H9 (cell line): ENCODE measurements around the gene PVALB. TPM values are rescaled to one million over a fixed set of nuclear protein-coding genes. Genes with fewer than 3 reads are reported as not detected.

ENCODE experiments used
- DNase-seq: peaks from one replicate; pipeline ENCODE4 v3.0.0-alpha.2; 2017
- H2AFZ ChIP-seq: one replicate; pipeline ENCODE4 v1.6.1; 2013; ENCODE audit warnings: mild to moderate bottlenecking, low read length, control low read depth, moderate library complexity
- H2AK5ac ChIP-seq: 2 replicates; pipeline ENCODE4 v1.6.1; 2013; ENCODE audit warnings: low read length, control low read depth, mixed read lengths; ENCODE audit not compliant: insufficient read length
- H2BK120ac ChIP-seq: one replicate; pipeline ENCODE4 v1.6.1; 2013; ENCODE audit warnings: low read depth, mild to moderate bottlenecking, low read length, control low read depth, inconsistent platforms; ENCODE audit not compliant: poor library complexity, severe bottlenecking
- H2BK12ac ChIP-seq: 2 replicates; pipeline ENCODE4 v1.6.1; 2013; ENCODE audit warnings: low read length, control low read depth, mixed read lengths, low read depth; ENCODE audit not compliant: insufficient read length
- H2BK15ac ChIP-seq: 2 replicates; pipeline ENCODE4 v1.6.1; 2013; ENCODE audit warnings: low read depth, low read length, control low read depth
- H2BK20ac ChIP-seq: one replicate; pipeline ENCODE4 v1.6.1; 2013; ENCODE audit warnings: low read depth, mild to moderate bottlenecking, low read length, control low read depth, inconsistent platforms; ENCODE audit not compliant: poor library complexity, severe bottlenecking
- H2BK5ac ChIP-seq: 2 replicates; pipeline ENCODE4 v1.6.1; 2013; ENCODE audit warnings: low read length, control low read depth, mixed read lengths; ENCODE audit not compliant: insufficient read length
- H3K14ac ChIP-seq: 2 replicates; pipeline ENCODE4 v1.6.1; 2013; ENCODE audit warnings: low read length, control low read depth; ENCODE audit not compliant: insufficient read depth
- H3K18ac ChIP-seq: 2 replicates; pipeline ENCODE4 v1.6.1; 2013; ENCODE audit warnings: low read depth, mild to moderate bottlenecking, mixed read lengths, low read length, control low read depth; ENCODE audit not compliant: insufficient read length
- H3K23ac ChIP-seq: 2 replicates; pipeline ENCODE4 v1.6.1; 2013; ENCODE audit warnings: low read length, control low read depth, mixed read lengths, low read depth; ENCODE audit not compliant: insufficient read length
- H3K23me2 ChIP-seq: 2 replicates; pipeline ENCODE4 v1.6.1; 2013; ENCODE audit warnings: low read depth, mild to moderate bottlenecking, mixed read lengths, low read length, control low read depth; ENCODE audit not compliant: insufficient read length, poor library complexity, severe bottlenecking
- H3K27ac ChIP-seq: 2 replicates; pipeline ENCODE4 v1.5.1; 2013; ENCODE audit warnings: low read length, control low read depth, mixed read lengths, low read depth; ENCODE audit not compliant: insufficient read length
- H3K27me3 ChIP-seq: 2 replicates; pipeline ENCODE4 v1.6.1; 2013; ENCODE audit warnings: low read length, control low read depth, inconsistent platforms; ENCODE audit not compliant: insufficient read depth
- H3K4ac ChIP-seq: 2 replicates; pipeline ENCODE4 v1.6.1; 2013; ENCODE audit warnings: low read depth, mild to moderate bottlenecking, control low read depth, inconsistent platforms, low read length, moderate library complexity
- H3K4me1 ChIP-seq: 2 replicates; pipeline ENCODE4 v1.6.1; 2013; ENCODE audit warnings: low read length, control low read depth, inconsistent platforms; ENCODE audit not compliant: insufficient read depth
- H3K4me2 ChIP-seq: 2 replicates; pipeline ENCODE4 v1.6.1; 2013; ENCODE audit warnings: low read length, control low read depth, mixed read lengths; ENCODE audit not compliant: insufficient read length, insufficient read depth
- H3K56ac ChIP-seq: 2 replicates; pipeline ENCODE4 v1.6.1; 2013; ENCODE audit warnings: low read depth, mild to moderate bottlenecking, mixed read lengths, low read length, control low read depth; ENCODE audit not compliant: insufficient read length
- H3K79me1 ChIP-seq: 2 replicates; pipeline ENCODE4 v1.6.1; 2013; ENCODE audit warnings: low read depth, mild to moderate bottlenecking, moderate library complexity, low read length, control low read depth, inconsistent platforms; ENCODE audit not compliant: insufficient read depth, poor library complexity, severe bottlenecking
- H3K79me2 ChIP-seq: 2 replicates; pipeline ENCODE4 v1.6.1; 2013; ENCODE audit warnings: low read length, control low read depth, inconsistent platforms; ENCODE audit not compliant: insufficient read depth
- H3K9ac ChIP-seq: 2 replicates; pipeline ENCODE4 v1.6.1; 2013; ENCODE audit warnings: low read length, control low read depth, mixed read lengths; ENCODE audit not compliant: insufficient read length; ENCODE audit errors: extremely low read depth
- H3K9me3 ChIP-seq: one replicate; pipeline ENCODE4 v1.6.1; 2013; ENCODE audit warnings: low read depth, low read length, inconsistent platforms; ENCODE audit not compliant: control insufficient read depth
- H3T11ph ChIP-seq: one replicate; pipeline ENCODE4 v1.6.1; 2013; ENCODE audit warnings: mild to moderate bottlenecking, low read length, control low read depth, inconsistent platforms
- H4K20me1 ChIP-seq: one replicate; pipeline ENCODE4 v1.6.1; 2013; ENCODE audit not compliant: control insufficient read depth, insufficient read length, insufficient read depth
- H4K5ac ChIP-seq: 2 replicates; pipeline ENCODE4 v1.6.1; 2013; ENCODE audit warnings: low read depth, mild to moderate bottlenecking, mixed read lengths, low read length, control low read depth; ENCODE audit not compliant: insufficient read length
- H4K8ac ChIP-seq: replicated peaks from 2 replicates; pipeline ENCODE4 v1.6.1; 2013; ENCODE audit warnings: low read length, control low read depth, mixed read lengths, low read depth; ENCODE audit not compliant: insufficient read length
- H4K91ac ChIP-seq: 2 replicates; pipeline ENCODE4 v1.6.1; 2013; ENCODE audit warnings: low read depth, mild to moderate bottlenecking, moderate library complexity, mixed read lengths, low read length, control low read depth; ENCODE audit not compliant: insufficient read length
- H3K27ac Mint-ChIP-seq, 3 experiments: 2 replicates in 2 of 3; 3 replicates in 1 of 3; pipeline ENCODE4 v1.8.0; 2020 to 2021; ENCODE audit warnings: mixed read lengths in 3 of 3, mild to moderate bottlenecking in 1 of 3, moderate library complexity in 1 of 3
- H3K27me3 Mint-ChIP-seq: 2 replicates; pipeline ENCODE4 v1.8.0; 2021; ENCODE audit warnings: low read depth, mild to moderate bottlenecking, moderate library complexity, mixed read lengths
- H3K36me3 Mint-ChIP-seq, 3 experiments: 2 replicates in 2 of 3; 3 replicates in 1 of 3; pipeline ENCODE4 v1.8.0; 2020 to 2021; ENCODE audit warnings: low read depth in 3 of 3, mixed read lengths in 3 of 3; ENCODE audit not compliant: insufficient read depth in 1 of 3
- H3K4me1 Mint-ChIP-seq, 2 experiments: 2 replicates each; pipeline ENCODE4 v1.8.0; 2020; ENCODE audit warnings: mixed read lengths in 2 of 2
- H3K4me3 Mint-ChIP-seq, 2 experiments: 2 replicates in 1 of 2; 3 replicates in 1 of 2; pipeline ENCODE4 v1.8.0; 2020 to 2021; ENCODE audit warnings: mild to moderate bottlenecking in 2 of 2, mixed read lengths in 2 of 2, moderate library complexity in 1 of 2
- H3K9me3 Mint-ChIP-seq, 2 experiments: 2 replicates in 1 of 2; 3 replicates in 1 of 2; pipeline ENCODE4 v1.8.0; 2020; ENCODE audit warnings: mild to moderate bottlenecking in 2 of 2, mixed read lengths in 2 of 2, moderate library complexity in 1 of 2
- WGBS: extraction: QIAGEN DNeasy Blood & Tissue Kit; methylation state at CpG from one replicate; pipeline ENCODE4 v1.1.7; 2013; ENCODE audit warnings: missing lambda C conversion rate, low lambda C conversion rate, mixed read lengths; ENCODE audit not compliant: insufficient read length; ENCODE audit errors: extremely low coverage; 5-methylcytosine and 5-hydroxymethylcytosine counted together
- total RNA-seq: library from RNA; stranded (reverse); gene quantifications from 2 replicates; pipeline ENCODE4 v1.2.1, GENCODE V29; 2021
- TF ChIP-seq, protein P1 (sequence below): fragments of 200-600 bp; sonication (generic); conservative IDR thresholded peaks from 3 replicates; pipeline ENCODE4 v1.8.0; 2021; ENCODE audit warnings: antibody characterized with exemption, mild to moderate bottlenecking

The PVALB gene
- total RNA-seq, 1 experiment from 2014 or later: 2.7 TPM

DNA sequence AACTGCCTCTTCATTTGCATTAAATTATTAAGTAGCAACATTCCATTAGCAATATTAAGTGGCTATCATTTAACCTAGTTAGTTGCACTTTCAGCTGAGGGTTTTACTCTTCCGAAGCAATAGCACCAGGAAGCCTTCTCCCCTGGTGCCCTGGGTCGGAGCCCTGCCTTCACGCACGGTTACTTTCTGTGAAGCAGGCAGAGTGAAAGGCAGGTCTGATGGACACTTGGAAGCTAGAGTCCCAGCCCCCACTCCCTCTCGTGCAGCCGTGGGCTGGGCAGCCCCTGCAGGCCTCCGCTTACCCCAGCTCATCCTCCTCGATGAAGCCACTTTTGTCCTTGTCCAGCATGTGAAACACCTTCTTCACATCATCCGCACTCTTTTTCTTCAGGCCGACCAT, 2.0 kb downstream of the PVALB start:
- Histone ChIP-seq H2BK120ac (no peak overlapping the region), H3K4ac (no peak overlapping the region), H3K27me3 (peaks cover 25% of the 10 kb centered on the region), H3T11ph (no peak overlapping the region), H3K9me3 (no peaks in the 10 kb centered on the region), H3K4me2 (no peak overlapping the region), H3K9ac (no peak overlapping the region), H3K18ac (no peak overlapping the region), H2AK5ac (no peak overlapping the region), H3K27ac (no peak overlapping the region), H2BK12ac (no peak overlapping the region), H3K79me1 (no peaks in the 10 kb centered on the region), H4K91ac (no peak overlapping the region), H3K4me1 (peaks cover 2% of the 10 kb centered on the region; the same call in 1 of the 2 replicates), H4K5ac (no peak overlapping the region), H3K23ac (no peak overlapping the region), H2BK15ac (no peak overlapping the region), H3K79me2 (no peaks in the 10 kb centered on the region), H4K8ac (no peak overlapping the region), H2BK5ac (no peak overlapping the region), H3K14ac (no peak overlapping the region), H2BK20ac (no peak overlapping the region), H2AFZ (no peak overlapping the region), H4K20me1 (no peaks in the 10 kb centered on the region), H3K56ac (no peak overlapping the region), H3K23me2 (peaks cover 14% of the 10 kb centered on the region)
- peaks cover 21 to 44% of the 10 kb centered on the region in 2 experiments for H3K4me1 Mint-ChIP-seq
- H3K27me3 Mint-ChIP-seq: peaks cover 76% of the 10 kb centered on the region
- DNase-seq: no peak
- H3K4me3 Mint-ChIP-seq: peak overlapping the region in 1 of 2 experiments; percentile 48; a peak in 2 of 5 replicates
- H3K36me3 Mint-ChIP-seq: no peaks in the 10 kb centered on the region; a peak in 1 of 7 replicates
- H3K9me3 Mint-ChIP-seq: no peaks in the 10 kb centered on the region
- TF ChIP-seq, protein P1, sequence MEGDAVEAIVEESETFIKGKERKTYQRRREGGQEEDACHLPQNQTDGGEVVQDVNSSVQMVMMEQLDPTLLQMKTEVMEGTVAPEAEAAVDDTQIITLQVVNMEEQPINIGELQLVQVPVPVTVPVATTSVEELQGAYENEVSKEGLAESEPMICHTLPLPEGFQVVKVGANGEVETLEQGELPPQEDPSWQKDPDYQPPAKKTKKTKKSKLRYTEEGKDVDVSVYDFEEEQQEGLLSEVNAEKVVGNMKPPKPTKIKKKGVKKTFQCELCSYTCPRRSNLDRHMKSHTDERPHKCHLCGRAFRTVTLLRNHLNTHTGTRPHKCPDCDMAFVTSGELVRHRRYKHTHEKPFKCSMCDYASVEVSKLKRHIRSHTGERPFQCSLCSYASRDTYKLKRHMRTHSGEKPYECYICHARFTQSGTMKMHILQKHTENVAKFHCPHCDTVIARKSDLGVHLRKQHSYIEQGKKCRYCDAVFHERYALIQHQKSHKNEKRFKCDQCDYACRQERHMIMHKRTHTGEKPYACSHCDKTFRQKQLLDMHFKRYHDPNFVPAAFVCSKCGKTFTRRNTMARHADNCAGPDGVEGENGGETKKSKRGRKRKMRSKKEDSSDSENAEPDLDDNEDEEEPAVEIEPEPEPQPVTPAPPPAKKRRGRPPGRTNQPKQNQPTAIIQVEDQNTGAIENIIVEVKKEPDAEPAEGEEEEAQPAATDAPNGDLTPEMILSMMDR: no peak
- no CpG with 5 or more reads among the region's 10 CpGs for WGBS
- H3K27ac Mint-ChIP-seq: peak overlapping the region in 1 of 3 experiments; percentile 79; a peak in 1 of 7 replicates
